GM21825 (cell line): ENCODE results near the gene PPIL4.

ENCODE experiments used
- ATAC-seq: cut with Tn5 transposase; IDR thresholded peaks from one replicate; pipeline ENCODE4 v1.9.1; 2021; ENCODE audit warnings: mild to moderate bottlenecking, moderate library complexity; ENCODE audit not compliant: unreplicated experiment

PPIL4 gene

DNA sequence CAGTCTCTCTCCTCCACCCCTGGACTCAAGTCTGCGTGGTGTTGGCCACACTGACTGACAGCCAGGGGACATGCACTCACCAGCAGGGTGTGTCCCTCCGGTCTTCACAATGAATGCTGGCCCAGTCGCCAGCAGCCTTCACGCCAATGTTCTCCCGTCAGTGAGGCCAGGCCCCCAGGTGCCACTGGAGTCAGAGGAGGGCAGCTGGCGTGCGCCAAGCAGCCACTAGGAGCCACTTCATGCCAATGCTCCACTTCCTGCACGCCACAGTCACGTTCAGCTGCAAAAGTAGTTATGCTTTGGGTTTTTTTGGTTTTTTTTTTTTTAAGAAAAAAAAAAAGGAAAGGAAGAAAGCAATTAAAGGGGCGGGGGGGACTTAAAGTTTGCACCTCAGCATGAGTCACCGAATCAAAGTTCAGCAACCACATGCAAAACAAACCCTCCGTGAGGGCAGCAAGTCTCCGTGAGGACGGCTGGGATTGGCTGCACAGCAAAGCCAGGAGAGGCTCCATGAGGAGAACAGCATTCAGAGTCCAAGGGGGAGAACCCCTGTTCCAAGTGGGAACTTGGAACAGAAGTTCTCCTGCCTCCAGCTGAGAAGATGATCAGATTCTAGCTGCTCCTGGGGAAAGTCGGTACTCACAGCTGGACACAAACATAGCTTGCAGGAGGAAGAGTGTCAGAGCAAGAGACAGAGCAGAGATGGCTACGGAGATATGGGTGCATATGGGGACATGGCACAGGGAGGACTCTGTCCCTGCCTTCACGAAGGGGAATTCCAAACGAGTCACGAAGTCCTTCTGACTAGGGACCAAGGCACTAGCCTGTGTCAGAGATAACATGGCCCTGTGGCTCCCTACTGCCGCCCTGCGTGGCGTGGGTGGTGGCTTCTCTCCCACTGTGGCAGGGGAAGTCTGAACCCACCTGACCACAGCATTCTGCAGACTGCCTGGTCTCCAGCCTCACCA, 60.8 kb downstream of the PPIL4 start, which contains the start of gene ZC3H12D:
TSS of gene ZC3H12D (minus strand) at position 282 of the 968 bp plus-strand sequence. CDS start 10,471 bp downstream, outside the sequence.
- peak; percentile 35 for ATAC-seq

DNA sequence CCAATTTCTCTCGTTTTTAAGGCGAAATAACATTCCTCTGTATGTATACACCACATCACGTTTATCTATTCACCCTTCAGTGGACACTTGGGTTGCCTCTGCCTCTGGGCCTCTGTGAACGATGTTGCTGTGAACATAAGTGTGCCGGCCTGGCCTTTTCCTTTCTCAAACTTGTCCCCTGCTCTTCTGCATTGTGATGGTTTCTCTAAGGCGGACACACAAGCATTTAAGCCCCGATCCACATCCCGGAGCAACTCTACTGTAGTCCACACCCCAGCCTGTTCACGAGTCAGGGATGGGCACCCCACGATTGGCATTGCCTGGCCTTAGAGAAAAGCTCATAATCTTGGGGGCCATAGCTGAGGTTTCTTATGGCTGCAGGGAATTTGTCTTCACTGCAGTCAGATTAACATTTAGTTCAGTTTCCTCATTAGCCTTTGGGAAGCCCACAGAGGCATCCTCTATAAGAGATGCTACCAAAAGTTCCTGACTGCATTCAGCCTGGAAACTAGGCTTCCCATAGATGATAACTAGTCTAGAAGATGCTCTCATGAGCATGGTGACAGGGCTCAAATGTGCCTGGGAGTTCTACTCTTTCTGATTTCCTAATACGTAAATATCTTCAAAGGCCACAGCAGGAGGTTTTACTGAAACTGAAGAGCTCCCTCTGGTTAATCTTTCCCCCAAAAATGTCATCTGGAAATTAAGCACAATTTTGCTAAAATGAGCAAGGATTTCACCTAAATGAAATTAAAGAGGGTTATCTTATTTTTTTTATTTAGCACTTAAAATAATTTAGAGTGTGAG, 61.8 kb downstream of the PPIL4 start:
- no peak for ATAC-seq

DNA sequence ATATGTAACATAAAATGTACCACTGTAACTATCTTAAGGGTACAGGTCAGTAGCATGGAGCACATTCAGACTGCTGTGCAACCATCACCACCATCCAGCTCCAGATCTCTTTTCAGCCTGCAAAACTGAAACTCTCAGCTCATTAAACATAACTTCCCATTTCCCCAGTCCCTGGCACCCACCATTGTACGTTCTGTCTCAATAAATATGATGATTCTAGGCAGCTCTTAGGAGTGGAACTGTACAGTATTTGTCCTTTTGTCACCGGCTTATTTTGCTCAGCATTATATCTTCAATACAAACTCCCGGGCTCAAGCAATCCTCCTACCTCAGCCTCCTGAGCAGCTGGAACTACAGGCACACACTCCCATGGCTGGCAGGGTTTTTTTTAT, 62.5 kb downstream of the PPIL4 start:
- no peak for ATAC-seq

DNA sequence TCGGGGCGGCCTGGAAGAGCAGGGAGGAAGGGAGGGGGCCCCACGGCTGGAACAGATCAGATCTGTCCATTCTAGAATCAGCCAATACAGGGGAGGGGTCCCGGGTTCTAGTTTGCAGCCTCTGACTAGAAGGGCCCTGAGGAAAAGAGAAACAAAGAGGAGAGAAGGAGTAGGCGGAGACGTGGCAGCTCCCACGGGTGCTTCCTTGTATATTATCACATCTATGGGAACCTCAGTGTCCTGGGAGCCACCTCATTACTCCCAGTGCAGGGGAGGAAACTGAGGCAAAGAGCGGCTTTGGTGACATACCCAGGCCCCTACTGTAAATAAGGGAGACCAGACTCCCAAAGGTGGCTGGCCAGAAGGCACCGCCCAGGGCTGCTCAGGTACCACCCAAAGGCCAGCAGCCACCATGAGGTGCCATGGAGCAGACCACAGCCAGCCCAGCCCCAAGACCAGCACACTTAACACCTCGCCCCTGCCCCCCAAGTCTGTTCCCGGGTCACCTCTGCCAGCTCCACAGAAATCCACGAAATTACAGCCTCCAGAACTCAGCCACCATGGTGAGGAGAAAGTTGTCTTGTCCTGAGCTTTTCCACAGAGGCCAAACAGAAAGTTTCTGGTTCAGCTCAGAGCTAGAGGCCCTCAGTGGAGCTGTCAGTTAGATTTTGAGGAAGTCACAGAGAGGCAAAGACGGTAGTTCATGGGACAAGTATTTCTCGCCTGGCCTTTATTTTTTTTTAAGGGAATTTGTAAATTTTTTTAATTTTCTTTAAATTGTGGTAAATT, 63.1 kb downstream of the PPIL4 start:
- no peak for ATAC-seq

DNA sequence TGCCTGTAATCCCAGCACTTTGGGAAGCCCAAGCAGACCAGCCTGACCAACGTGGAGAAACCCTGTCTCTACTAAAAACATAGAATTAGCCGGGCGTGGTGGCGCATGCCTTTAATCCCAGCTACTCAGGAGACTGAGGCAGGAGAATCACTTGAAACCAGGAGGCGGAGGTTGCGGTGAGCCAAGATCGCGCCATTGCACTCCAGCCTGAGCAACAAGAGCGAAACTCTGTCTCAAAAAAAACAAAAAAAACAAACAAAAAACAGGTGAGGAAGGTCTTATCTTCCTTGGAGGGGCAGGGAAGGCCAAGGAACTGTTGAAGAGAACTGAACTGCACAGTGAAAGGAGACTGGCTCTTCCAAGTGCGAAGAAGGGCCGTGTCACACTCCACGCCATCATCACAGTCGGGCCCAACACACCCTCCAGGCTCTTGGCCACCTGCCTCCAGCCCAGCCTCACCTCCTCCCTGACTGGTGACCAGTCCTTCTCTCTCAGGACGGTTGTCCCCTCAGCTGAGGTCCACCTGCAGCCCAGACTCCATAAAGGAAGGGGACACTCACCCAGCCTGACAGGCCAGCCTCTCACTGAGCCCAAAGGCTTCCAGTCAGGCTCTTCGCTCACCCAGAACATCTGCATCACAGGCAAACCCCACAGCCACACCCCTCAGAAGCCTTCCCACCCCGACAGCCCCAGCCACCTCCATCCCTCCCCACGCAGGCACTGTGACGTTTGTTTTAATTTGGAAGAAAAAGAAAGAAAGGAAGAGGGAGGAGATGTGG, 65.2 kb downstream of the PPIL4 start:
- peak; percentile 18 for ATAC-seq

DNA sequence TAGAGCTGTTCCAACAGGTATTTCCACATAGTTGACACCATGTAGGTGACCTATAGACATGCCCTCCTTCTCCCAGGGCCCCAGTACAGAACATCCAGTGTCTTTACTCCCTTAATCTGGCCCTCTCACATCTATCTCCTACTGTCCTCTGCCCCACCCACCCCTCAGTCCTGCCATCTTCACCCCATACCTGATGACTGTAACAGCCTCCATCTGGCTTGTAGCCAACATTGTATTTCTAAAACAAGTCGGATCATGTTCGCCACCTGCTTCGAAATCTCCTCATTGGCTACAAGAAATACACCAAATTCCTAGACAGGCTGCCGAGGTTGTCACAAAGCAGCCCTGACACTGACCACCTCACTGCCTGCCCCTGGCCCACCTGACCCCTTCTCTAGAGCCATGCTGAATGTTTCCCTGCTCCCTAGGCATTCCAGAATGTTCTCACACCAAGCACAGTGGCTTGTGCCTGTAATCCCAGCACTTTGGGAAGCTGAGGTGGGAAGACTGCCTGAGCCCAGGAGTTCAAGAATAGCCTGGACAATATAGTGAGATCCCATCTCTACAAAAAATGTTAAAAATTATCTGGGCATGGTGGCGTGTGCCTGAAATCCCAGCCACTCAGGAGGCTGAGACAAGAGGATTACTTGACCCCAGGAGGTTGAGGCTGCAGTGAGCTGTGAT, 67.1 kb downstream of the PPIL4 start:
- no peak for ATAC-seq

DNA sequence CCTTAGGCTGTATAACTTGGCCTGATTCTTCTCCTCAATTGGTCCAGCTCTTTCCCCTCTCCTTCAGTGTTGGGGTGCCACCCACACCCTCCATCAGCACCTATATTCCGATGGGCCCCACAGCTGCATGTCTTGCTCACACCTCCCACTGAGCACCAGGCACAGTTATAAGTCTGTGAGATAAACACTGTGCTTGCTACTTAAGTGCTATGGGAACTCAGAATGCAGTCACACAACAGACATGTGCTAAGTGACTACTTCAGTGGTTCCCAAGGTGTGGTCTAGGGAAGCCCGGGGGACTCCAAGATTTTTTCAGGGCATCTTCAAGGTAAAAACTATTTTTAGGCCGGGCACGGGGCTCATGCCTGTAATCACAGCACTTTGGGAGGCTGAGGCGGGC, 68.3 kb downstream of the PPIL4 start:
- ATAC-seq: no peak

DNA sequence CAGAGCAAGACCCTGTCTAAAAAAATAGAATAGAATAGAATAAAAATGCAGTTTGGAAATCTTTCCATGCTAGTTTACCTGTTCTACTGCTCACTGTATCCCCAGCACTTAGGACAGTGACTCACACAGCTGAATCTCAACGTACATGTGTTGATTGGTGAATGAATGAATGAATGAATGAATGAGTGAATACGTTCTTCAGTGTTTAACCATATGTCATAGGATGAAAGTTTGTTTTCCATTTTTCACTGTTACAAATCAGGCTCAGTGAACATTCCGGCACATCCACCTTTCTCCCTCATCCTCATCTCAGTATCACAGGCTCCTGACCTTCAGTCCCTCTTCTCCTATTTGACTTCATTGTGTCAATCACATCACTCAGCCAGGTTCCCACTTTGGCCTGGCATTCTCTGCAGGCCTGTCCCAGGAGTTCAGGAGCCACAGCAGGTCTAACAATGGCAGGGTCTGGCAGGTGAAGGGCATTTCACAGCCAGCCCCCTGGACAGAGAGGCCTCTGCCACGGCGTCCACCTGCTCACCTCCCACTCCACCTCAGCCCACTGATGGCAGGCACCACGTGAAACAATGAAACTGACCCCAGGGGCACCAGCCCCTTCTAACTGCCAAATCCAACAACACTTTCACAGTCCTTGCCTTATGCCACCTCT, 68.9 kb downstream of the PPIL4 start:
- ATAC-seq: no peak

DNA sequence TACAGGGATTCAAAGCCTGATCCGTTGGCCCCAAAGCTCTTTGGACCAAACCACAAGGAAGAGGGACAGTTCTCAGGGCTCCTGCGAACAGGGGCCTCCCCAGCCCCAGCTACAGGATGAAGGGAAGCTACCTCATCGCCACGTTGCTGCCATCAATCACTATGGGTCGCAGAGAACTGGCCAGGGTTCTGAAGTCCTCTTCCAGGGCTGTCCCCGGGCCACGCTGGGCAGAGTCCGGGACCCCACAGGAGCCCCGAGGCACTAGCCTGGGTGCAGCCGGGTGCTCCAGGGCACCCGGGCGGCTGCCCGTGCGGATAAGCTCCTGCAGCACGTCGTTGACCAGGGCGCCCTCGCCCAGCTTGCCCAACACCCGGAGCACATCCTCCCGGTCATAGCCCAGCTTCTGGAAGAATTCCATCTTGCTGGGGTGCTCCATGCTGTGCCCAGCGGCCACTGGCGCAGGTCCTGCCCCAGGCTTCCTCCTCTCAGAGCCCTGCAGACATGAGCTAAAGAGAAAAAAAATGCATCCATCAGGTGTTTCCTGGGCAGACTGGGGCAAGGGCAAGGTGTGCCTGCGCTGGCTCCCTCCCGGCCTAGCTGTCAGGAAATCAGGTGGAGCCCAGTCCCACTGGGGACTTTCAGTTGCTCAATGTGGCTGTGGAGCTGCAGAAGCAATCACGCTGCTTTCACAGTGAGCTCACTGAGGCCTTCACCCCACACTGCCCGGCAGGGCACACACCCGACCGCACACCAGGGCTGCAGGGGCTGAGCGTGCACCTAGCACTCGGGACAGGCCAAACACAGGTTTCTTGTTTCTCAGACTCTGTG, 71.5 kb downstream of the PPIL4 start:
- peak; percentile 36 for ATAC-seq

DNA sequence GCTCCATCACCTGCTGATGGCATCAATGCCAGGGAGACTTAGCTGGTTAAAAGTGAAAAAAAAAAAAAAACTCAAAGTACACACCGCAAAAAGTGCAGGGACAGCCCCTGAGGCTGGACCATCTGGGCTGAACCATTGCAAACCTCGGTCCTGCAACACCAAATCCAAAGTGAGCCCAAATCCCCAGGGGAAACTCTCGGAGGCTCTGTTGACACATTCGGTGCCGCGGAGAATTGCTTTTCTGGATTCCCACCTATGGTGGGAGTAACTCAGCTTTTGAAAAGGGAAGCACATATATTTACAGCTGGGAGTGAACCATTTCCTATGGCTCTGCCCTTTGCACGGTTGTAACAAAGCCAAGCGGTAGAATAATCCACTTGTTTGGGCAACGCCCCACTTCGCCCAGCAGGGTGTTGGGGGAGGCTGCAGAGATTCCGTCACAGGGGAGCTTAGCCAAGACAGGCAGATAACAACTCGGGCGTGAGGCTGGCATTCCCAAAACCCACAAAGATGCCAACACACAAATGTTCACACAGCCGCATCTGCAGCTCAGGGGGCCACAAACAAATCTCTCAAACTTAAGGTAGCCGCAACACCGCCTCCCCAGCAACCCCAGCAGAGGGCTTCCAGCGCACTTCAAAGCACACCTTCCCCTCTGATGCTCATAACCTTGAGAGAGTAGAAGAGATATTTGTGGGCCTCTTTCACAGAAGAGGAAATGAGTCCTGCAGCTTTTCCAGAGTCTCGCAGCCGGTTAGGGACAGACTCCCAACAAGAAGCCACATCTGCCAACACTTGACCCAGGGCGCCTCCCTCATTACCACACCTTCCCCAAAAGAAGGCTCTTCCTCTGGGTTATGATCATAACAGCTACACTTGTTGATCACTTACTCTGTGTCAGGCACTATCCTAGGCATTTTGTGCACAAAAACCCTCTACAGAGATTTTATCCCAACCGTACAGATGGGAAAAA, 72.5 kb downstream of the PPIL4 start:
- ATAC-seq: no peak

DNA sequence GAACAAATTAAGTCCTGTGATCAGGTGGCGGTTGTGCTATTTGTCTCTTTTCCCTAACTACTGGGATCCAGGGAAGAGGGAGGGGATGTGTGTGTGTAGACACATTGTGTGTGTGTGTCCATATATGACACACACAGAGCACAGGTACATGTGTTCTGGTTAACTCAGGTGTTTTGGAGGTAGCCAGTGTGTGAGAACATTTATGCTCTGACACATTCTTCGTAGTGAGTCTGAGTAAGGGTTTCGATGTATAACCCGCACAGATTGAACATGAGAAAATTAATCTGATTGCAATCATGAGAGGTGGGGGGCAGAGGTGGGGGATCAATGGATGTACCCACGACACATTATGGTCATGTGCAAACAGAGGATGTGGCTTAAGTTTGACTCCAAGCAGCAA, 73.6 kb downstream of the PPIL4 start:
- ATAC-seq: no peak

DNA sequence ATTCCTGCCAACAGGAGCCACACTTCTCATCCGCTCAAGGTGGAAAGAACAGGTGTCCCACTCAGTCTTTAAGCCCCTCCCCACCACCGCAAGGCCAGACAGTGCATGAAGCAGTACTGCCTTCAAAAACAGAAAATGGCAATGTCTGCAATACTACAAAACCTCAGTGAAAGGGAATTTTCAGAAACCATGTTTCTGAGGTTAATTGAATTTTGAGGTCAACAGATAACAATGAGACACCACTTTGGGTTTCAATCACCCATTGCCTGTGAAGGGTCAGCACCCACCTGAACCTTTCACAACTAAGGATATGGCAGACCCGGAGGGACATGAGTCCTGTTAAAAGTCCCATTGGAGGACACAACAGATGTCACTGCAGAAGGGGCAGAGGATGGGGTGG, 74.0 kb downstream of the PPIL4 start:
- ATAC-seq: no peak

DNA sequence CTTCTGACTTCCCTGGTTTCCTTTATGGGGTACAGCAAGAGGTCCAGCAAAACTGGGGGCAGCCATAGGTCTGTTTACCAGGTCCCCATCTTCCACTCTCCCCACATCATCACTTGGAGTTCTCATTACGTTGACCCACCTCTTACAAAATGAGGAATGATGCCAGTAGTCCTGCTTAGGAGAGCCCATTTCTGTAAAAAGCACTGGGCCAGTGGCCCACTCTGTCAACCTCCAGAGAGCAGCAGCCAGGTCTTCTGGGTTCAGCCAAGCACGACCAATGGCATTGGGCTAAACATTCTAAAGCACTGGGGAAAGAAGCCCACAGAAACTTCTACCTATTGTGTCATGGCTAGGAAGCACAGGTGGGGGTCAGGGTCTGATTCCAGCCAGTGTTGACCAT, 74.9 kb downstream of the PPIL4 start:
- ATAC-seq: no peak

DNA sequence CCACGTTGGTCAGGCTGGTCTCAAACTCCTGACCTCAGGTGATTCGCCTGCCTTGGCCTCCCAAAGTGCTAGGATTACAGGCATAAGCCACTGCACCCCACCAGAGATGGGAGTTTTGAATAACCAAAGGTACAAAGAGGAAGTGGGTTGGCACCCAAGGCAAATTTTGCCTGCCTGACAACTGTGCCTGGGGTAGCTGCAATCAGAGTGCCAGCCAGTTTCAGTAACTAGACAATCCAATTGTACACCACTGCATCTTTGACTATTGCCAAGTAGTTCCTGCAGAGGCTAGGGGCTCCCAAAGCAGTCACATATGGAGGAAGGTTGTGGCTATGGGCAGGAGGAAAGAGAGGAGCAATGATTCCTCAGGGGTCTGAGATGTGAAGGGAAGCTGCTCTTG, 77.7 kb downstream of the PPIL4 start:
- peak; percentile 22 for ATAC-seq

DNA sequence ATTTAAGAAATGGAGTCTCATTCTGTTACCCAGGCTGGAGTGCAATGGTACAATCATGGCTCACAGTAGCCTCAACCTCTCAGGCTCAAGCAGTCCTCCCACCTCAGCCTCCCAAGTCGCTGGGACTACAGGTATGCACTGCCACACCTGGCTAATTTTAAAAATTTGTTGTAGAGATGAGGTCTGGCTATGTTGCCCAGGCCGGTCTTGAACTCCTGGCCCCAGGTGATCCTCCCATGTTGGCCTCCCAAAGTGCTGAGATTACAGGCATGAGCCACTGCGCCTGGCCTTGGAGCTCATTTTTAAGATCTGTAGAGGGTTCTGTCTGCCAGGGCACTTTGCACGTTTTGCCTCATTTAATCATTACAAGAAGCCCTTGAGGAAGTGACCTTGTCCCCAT, 78.6 kb downstream of the PPIL4 start:
- no peak for ATAC-seq

DNA sequence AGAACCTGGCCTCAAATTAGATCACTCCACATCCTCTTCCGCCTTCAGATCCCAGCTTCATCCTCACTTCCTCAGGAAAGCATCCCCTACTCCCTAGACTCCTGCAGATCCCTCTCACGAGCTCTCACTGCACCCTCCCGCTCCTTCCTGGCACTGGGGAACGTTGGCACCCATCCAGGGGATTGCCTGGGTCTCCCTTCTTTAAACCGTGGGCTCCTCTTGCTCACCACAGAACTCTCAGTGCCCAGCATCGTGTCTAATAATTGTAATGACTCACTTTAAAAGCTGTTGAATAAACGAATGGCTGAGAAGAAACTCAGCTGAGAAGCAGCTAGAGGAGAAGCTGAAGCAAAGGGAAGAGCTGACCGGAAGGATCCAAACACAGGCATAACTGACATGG, 81.4 kb downstream of the PPIL4 start:
- no peak for ATAC-seq

DNA sequence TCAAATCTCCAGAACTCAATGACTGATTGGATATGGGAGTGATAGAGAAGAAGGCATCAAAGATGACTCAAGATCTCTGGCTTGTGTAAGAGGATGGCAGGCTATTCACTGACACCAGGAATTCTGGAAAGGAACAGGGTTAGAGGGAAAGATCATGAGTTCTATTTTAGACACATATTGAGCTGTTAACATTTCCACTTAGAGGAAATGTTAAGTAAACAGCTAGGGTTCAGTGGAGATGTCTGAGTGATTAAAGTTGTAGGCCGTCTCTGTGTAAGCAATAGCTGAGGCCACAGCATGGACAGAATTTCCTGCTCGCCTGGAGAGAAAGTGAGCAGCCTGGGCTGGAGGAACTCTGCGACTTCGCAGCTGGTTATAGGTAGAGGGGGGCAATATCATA, 82.1 kb downstream of the PPIL4 start:
- no peak for ATAC-seq
